ENCODE results near the gene ALKAL2. TPM values are rescaled to one million over a fixed set of nuclear protein-coding genes. Genes with fewer than 3 reads are reported as not detected.

The ALKAL2 gene
- total and polyA plus RNA-seq, 2 of the 13 experiments (the other 11 are each of a cell fraction or from before 2014, with no cell fraction given): 0.22 to 1.7 TPM

- TF ChIP-seq AKNA (CRISPR knock-in tag; IDR thresholded peaks at IDR 0.05; ENCODE audit: borderline replicate concordance) (no peak), STAT6 (CRISPR knock-in tag; IDR thresholded peaks at IDR 0.05; ENCODE audit: borderline replicate concordance) (no peak; the same call in 1 of the 2 replicates), CREM (IDR thresholded peaks at IDR 0.05) (peak; percentile 98), CREM (CRISPR knock-in tag; IDR thresholded peaks at IDR 0.05) (no peak), ZNF788 (CRISPR knock-in tag; IDR thresholded peaks at IDR 0.05; ENCODE audit: borderline replicate concordance) (peak; percentile 99), DZIP1 (CRISPR knock-in tag; IDR thresholded peaks at IDR 0.05) (no peak), ZNF460 (CRISPR knock-in tag; IDR thresholded peaks at IDR 0.05; ENCODE audit: borderline replicate concordance) (peak; percentile 48; the same call in 1 of the 2 replicates), ZNF432 (CRISPR knock-in tag; IDR thresholded peaks at IDR 0.05; ENCODE audit: borderline replicate concordance) (no peak), PBX2 (CRISPR knock-in tag; IDR thresholded peaks at IDR 0.05) (peak; percentile 60; the same call in 1 of the 2 replicates), PAF1 (CRISPR knock-in tag; IDR thresholded peaks at IDR 0.05) (peak; percentile 55; the same call in 1 of the 2 replicates), ZNF503 (CRISPR knock-in tag; IDR thresholded peaks at IDR 0.05) (peak; percentile 99), FLYWCH1 (CRISPR knock-in tag; IDR thresholded peaks at IDR 0.05) (peak; percentile 73; the same call in 1 of the 2 replicates), MXI1 (IDR thresholded peaks at IDR 0.05; ENCODE audit: borderline replicate concordance, low read depth, low read length) (peak; percentile 88; the same call in 2 of the 3 replicates), HOXA3 (CRISPR knock-in tag; IDR thresholded peaks at IDR 0.05) (peak; percentile 99), SATB2 (CRISPR knock-in tag; IDR thresholded peaks at IDR 0.05) (peak; percentile 66)
Observed at GRCh38 chr2:260507-261161, 27.3 kb downstream of the ALKAL2 start (continued).

Data from HepG2 (cell line).